ENCODE data around the gene TMEM253.

GRCh38 chr14:21071225-21072030 is 29.4 kb upstream of the TMEM253 start:
- no peak for TF ChIP-seq CTCF (IDR thresholded peaks at IDR 0.05)
- no peak for TF ChIP-seq RXRA (IDR thresholded peaks at IDR 0.05; ENCODE audit: borderline replicate concordance, low read depth)
- 0 out of 2 replicates have a peak, but pooled peaks have one; percentile 2 for TF ChIP-seq RAD21 (IDR thresholded peaks at IDR 0.05; ENCODE audit: low read length)
- TF ChIP-seq USF1 (IDR thresholded peaks at IDR 0.05; ENCODE audit: borderline replicate concordance, low read depth): no peak
- no peak for TF ChIP-seq NFIC (IDR thresholded peaks at IDR 0.05; ENCODE audit: borderline replicate concordance)
- no peak for TF ChIP-seq PBX3 (IDR thresholded peaks at IDR 0.05)
- peak; percentile 47; the same call in 1 of the 2 replicates for TF ChIP-seq POLR2AphosphoS5 (IDR thresholded peaks at IDR 0.05; ENCODE audit: low read depth, low read length)
- TF ChIP-seq GATA2 (CRISPR knock-in tag; IDR thresholded peaks at IDR 0.05): no peak
- TF ChIP-seq MAX (IDR thresholded peaks at IDR 0.05; ENCODE audit: low read depth): peak; percentile 62
- peak in 1 of 2 experiments; percentile 25; a peak in 1 of 4 replicates for TF ChIP-seq EP300 (IDR thresholded peaks at IDR 0.05; ENCODE audit: borderline replicate concordance in 1 of 2, low read depth in 1 of 2, low read length in 1 of 2)
- no peak for TF ChIP-seq MXI1 (IDR thresholded peaks at IDR 0.05; ENCODE audit: low read depth, low read length)
- TF ChIP-seq SMC3 (IDR thresholded peaks at IDR 0.05; ENCODE audit: low read depth, low read length): no peak
- no peak for TF ChIP-seq EZH2phosphoT487 (IDR thresholded peaks at IDR 0.05; ENCODE audit: borderline replicate concordance, low read depth)
